IMR-90 (cell line): Measurements from ENCODE around the gene CEL. TPM values are rescaled to one million over a fixed set of nuclear protein-coding genes. Genes with fewer than 3 reads are reported as not detected.

ENCODE experiments used
- ATAC-seq: fragments of 200-7000 bp; cut with Tn5 transposase; 2 replicates; pipeline ENCODE4 v1.9.1; 2020; ENCODE audit warnings: low read depth, mild to moderate bottlenecking, moderate library complexity
- BruUV-seq: library from RNA; stranded (reverse); fragments of 400-500 nt; replicated peaks from 2 replicates; lab custom pipeline; 2021; lab: Mats Ljungman, UMichigan
- CTCF ChIA-PET: fragments of 300-600 bp; formaldehyde crosslinking; extraction: SDS; loops from one replicate; lab custom pipeline; 2021; ENCODE audit warnings: antibody characterized with exemption; lab: Yijun Ruan, JAX
- POLR2A ChIA-PET: fragments of 300-600 bp; sonication (Branson Sonifier 250); formaldehyde crosslinking; loops from one replicate; lab custom pipeline; 2022; ENCODE audit warnings: antibody characterized with exemption; ENCODE audit not compliant: unreplicated experiment; lab: Charles Lee
- DNase-seq: peaks from one replicate; pipeline ENCODE4 v3.0.0; 2013
- H2AFZ ChIP-seq: replicated peaks from 2 replicates; pipeline ENCODE3; 2013; ENCODE audit warnings: low read length, mild to moderate bottlenecking; ENCODE audit not compliant: poor library complexity
- H2AK5ac ChIP-seq: 2 replicates; pipeline ENCODE4 v1.6.1; 2013; ENCODE audit warnings: low read depth, low read length, inconsistent platforms
- H2AK9ac ChIP-seq: replicated peaks from 2 replicates; pipeline ENCODE3; 2013; ENCODE audit warnings: mild to moderate bottlenecking, low read depth, low read length, moderate library complexity; ENCODE audit not compliant: poor library complexity
- H2BK120ac ChIP-seq: 2 replicates; pipeline ENCODE4 v1.6.1; 2013; ENCODE audit warnings: low read depth, low read length, inconsistent platforms
- H2BK15ac ChIP-seq: 3 replicates; pipeline ENCODE4 v1.6.1; 2013; ENCODE audit warnings: low read depth, low read length, inconsistent platforms
- H2BK20ac ChIP-seq: 2 replicates; pipeline ENCODE4 v1.6.1; 2013; ENCODE audit warnings: low read depth, mild to moderate bottlenecking, inconsistent platforms, low read length, moderate library complexity
- H2BK5ac ChIP-seq: 2 replicates; pipeline ENCODE4 v1.6.1; 2013; ENCODE audit warnings: mild to moderate bottlenecking, low read depth, low read length, inconsistent platforms; ENCODE audit not compliant: poor library complexity, severe bottlenecking
- H3K14ac ChIP-seq: replicated peaks from 2 replicates; pipeline ENCODE4 v1.6.1; 2013; ENCODE audit warnings: low read depth, low read length, inconsistent platforms
- H3K18ac ChIP-seq: 2 replicates; pipeline ENCODE4 v1.6.1; 2013; ENCODE audit warnings: low read depth, low read length, control low read depth
- H3K23ac ChIP-seq: 2 replicates; pipeline ENCODE4 v1.6.1; 2013; ENCODE audit warnings: low read depth, low read length, inconsistent platforms
- H3K27ac ChIP-seq: 2 replicates; pipeline ENCODE4 v1.5.1; 2013; ENCODE audit warnings: mild to moderate bottlenecking, control low read depth, low read length; ENCODE audit not compliant: insufficient read depth
- H3K27me3 ChIP-seq: 2 replicates; pipeline ENCODE4 v1.6.1; 2013; ENCODE audit warnings: low read length; ENCODE audit not compliant: control insufficient read depth, insufficient read depth
- H3K36me3 ChIP-seq: 2 replicates; pipeline ENCODE4 v1.6.1; 2013; ENCODE audit warnings: low read length, mixed read lengths; ENCODE audit not compliant: control insufficient read depth, insufficient read depth
- H3K4ac ChIP-seq: 2 replicates; pipeline ENCODE4 v1.6.1; 2013; ENCODE audit warnings: low read depth, low read length, inconsistent platforms
- H3K4me1 ChIP-seq: 2 replicates; pipeline ENCODE4 v1.6.1; 2013; ENCODE audit warnings: low read length, mixed read lengths; ENCODE audit not compliant: control insufficient read depth, insufficient read depth
- H3K4me2 ChIP-seq: 2 replicates; pipeline ENCODE4 v1.6.1; 2013; ENCODE audit warnings: low read depth, mild to moderate bottlenecking, control low read depth, low read length, moderate library complexity
- H3K4me3 ChIP-seq: 2 replicates; pipeline ENCODE4 v1.5.1; 2013; ENCODE audit warnings: low read depth, mild to moderate bottlenecking, control low read depth, low read length, moderate library complexity; ENCODE audit not compliant: insufficient read depth
- H3K56ac ChIP-seq: 2 replicates; pipeline ENCODE4 v1.6.1; 2013; ENCODE audit warnings: low read length, inconsistent platforms; ENCODE audit not compliant: insufficient read depth; ENCODE audit errors: extremely low read depth
- H3K79me1 ChIP-seq, 2 experiments: 2 replicates each; pipeline ENCODE4 v1.6.1; 2013; ENCODE audit warnings: low read length in 2 of 2, inconsistent platforms in 1 of 2, low read depth in 1 of 2
- H3K9ac ChIP-seq: 2 replicates; pipeline ENCODE4 v1.6.1; 2013; ENCODE audit warnings: low read depth, low read length, control low read depth
- H3K9me1 ChIP-seq: 2 replicates; pipeline ENCODE4 v1.6.1; 2013; ENCODE audit warnings: low read length, inconsistent platforms; ENCODE audit not compliant: insufficient read depth
- H3K9me3 ChIP-seq: 2 replicates; pipeline ENCODE4 v1.6.1; 2013; ENCODE audit warnings: low read length; ENCODE audit not compliant: control insufficient read depth, insufficient read depth
- H4K20me1 ChIP-seq: 2 replicates; pipeline ENCODE4 v1.6.1; 2013; ENCODE audit warnings: low read length, inconsistent platforms; ENCODE audit not compliant: insufficient read depth
- H4K5ac ChIP-seq: 2 replicates; pipeline ENCODE4 v1.6.1; 2013; ENCODE audit warnings: mild to moderate bottlenecking, low read depth, low read length, control low read depth
- H4K8ac ChIP-seq, 2 experiments: 2 replicates each; pipeline ENCODE4 v1.6.1; 2013; ENCODE audit warnings: low read depth in 2 of 2, low read length in 2 of 2, control low read depth in 1 of 2, inconsistent platforms in 1 of 2
- H4K91ac ChIP-seq: 2 replicates; pipeline ENCODE4 v1.6.1; 2013; ENCODE audit warnings: low read depth, low read length, inconsistent platforms; ENCODE audit not compliant: insufficient read depth
- CEBPB ChIP-seq: IDR thresholded peaks from 2 replicates; pipeline ENCODE4 v1.6.1; 2012; ENCODE audit warnings: low read depth, low read length, improper control_type of control experiment
- CTCF ChIP-seq: conservative IDR thresholded peaks from 2 replicates; pipeline ENCODE4 v1.5.1; 2012; ENCODE audit warnings: mild to moderate bottlenecking, low read depth, low read length, improper control_type of control experiment
- MAFK ChIP-seq: IDR thresholded peaks from 2 replicates; pipeline ENCODE4 v1.6.1; 2012; ENCODE audit warnings: low read depth, low read length, improper control_type of control experiment
- WGBS, 2 experiments: methylation state at CpG; one replicate each; pipeline versions ENCODE4 v1.1.5 to v1.1.7; 2013; ENCODE audit warnings: missing lambda C conversion rate in 2 of 2; ENCODE audit not compliant: insufficient read length in 1 of 2; ENCODE audit errors: extremely low coverage in 2 of 2; 5-methylcytosine and 5-hydroxymethylcytosine counted together
- dilution Hi-C: fragments of 300-500 bp; cut with HindIII; formaldehyde crosslinking; loops from one replicate; pipeline ENCODE4 v1.14.3; 2018; ENCODE audit warnings: low sequenced_read_pairs; ENCODE audit not compliant: unreplicated experiment
- in situ Hi-C: fragments of 300-500 bp; cut with MboI; formaldehyde crosslinking; loops from 3 replicates; pipeline ENCODE4 v1.14.3; 2019; ENCODE audit warnings: low sequenced_read_pairs, inconsistent platforms, mixed read lengths
- intact Hi-C: fragments of 100-400 bp; cut with micrococcal nuclease; formaldehyde crosslinking; loops from 2 replicates; pipeline ENCODE4 v1.10.0; 2022
- polyA plus RNA-seq, 3 experiments: library from polyadenylated mRNA; depleted of rRNA; stranded (reverse); fragments of >200 nt; gene quantifications; 2 replicates each; pipeline ENCODE4 v1.2.3, GENCODE V29; 2012; ENCODE audit warnings: low replicate concordance in 1 of 3
- total RNA-seq: library from RNA; depleted of rRNA; stranded (reverse); fragments of >200 nt; gene quantifications from 2 replicates; pipeline ENCODE4 v1.2.3, GENCODE V29; 2012

CEL gene
- total and polyA plus RNA-seq, 2 of the 4 experiments (the other 2 are of a cell fraction) = under 0.01 to 0.75 TPM

DNA sequence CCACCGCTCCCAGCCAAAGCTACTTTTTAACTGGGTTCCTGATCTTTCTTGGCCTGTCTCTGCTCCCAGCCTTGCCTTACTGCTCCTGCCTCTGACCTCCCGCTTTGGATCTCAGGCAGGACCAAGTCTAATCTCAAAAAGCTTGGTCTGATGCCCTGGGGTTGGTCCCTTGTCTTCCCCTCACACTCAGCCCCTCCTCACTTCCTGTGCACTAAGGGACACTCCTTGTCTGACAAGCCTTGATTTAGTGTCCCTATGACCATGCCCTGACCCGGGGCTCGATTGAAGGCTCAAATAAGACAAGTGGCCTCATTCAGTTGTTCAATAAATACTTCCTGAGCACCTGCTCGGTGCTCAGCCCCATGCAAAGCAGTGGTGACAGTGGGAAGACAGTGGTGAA lies 34.6 kb upstream of the CEL start:
- ATAC-seq (no peak), DNase-seq (no peak)
- Histone ChIP-seq H3K4me3 (no peak overlapping the region), H3K27me3 (no peaks in the 10 kb centered on the region; the same call in 1 of the 2 replicates), H4K20me1 (peaks cover 4% of the 10 kb centered on the region; the same call in 1 of the 2 replicates), H2AK5ac (no peak overlapping the region), H3K27ac (no peak overlapping the region), H3K4me2 (no peak overlapping the region), H2AFZ (no peak overlapping the region), H3K79me1 (peaks cover 16 to 27% of the 10 kb centered on the region in 2 experiments), H2BK20ac (no peak overlapping the region), H3K56ac (no peak overlapping the region), H3K9ac (no peak overlapping the region), H2BK120ac (no peak overlapping the region), H2BK15ac (no peak overlapping the region), H3K9me1 (no peaks in the 10 kb centered on the region; the same call in 1 of the 2 replicates), H3K4me1 (peaks cover 6% of the 10 kb centered on the region), H3K18ac (no peak overlapping the region), H4K5ac (no peak overlapping the region), H3K14ac (no peak overlapping the region), H3K23ac (no peak overlapping the region), H2BK5ac (no peak overlapping the region), H3K4ac (no peak overlapping the region), H4K91ac (no peak overlapping the region), H3K36me3 (no peaks in the 10 kb centered on the region), H2AK9ac (no peak overlapping the region), H4K8ac (no peak overlapping the region), H3K9me3 (no peaks in the 10 kb centered on the region)
- intact Hi-C loops = no loop called here
- ChIA-PET CTCF (no interaction called here), POLR2A (no interaction called here)
- dilution Hi-C loops = no loop called here
- BruUV-seq = no TSS peak
- 52% methylated on average over 4 of the region's 5 CpGs; no CpG with 5 or more reads in 1 of the 2 experiments for WGBS, 2 experiments
- in situ Hi-C loops = loop anchor here (25.0 kb wide), 1 partner anchor 460 kb away; the partner anchor contains the start of gene SLC2A6
- TF ChIP-seq CTCF (no peak), MAFK (no peak), CEBPB (no peak)
